Esophagus muscularis mucosa (tissue), 4 donors: ENCODE measurements around the gene KLF6. TPM values are rescaled to one million over a fixed set of nuclear protein-coding genes. Genes with fewer than 3 reads are reported as not detected.

Experiments used
- DNase-seq: peaks from one replicate; pipeline ENCODE4 v3.0.0-alpha.2; 2017; ENCODE audit errors: extremely low spot score
- H3K27ac ChIP-seq, 4 donors: fragments of 200-600 bp; sonication (generic); replicated peaks in 1 of 4; 1 replicate in 3 of 4; 2 replicates in 1 of 4; pipeline ENCODE4 v1.5.1; 2016 to 2019; ENCODE audit warnings: mild to moderate bottlenecking in 1 of 4
- H3K27me3 ChIP-seq, 4 donors: fragments of 200-600 bp; sonication (generic); one replicate each; pipeline versions ENCODE4 v1.5.1 to v1.6.0; 2016 to 2019
- H3K36me3 ChIP-seq, 4 donors: fragments of 200-600 bp; sonication (generic); one replicate each; pipeline ENCODE4 v1.5.1; 2016 to 2019
- H3K4me1 ChIP-seq, 4 donors: fragments of 200-600 bp; sonication (generic); one replicate each; pipeline ENCODE4 v1.5.1; 2016 to 2019
- H3K4me3 ChIP-seq, 4 donors: fragments of 200-600 bp; sonication (generic); 1 replicate in 2 of 4; 2 replicates in 2 of 4; pipeline ENCODE4 v1.5.1; 2016 to 2019; ENCODE audit warnings: mild to moderate bottlenecking in 4 of 4, moderate library complexity in 1 of 4
- H3K9me3 ChIP-seq, 4 donors: fragments of 200-600 bp; sonication (generic); 1 replicate in 3 of 4; 2 replicates in 1 of 4; pipeline ENCODE4 v1.5.1; 2016 to 2019
- CTCF ChIP-seq, 3 experiments: fragments of 200-600 bp in 2 of 3; fragments of 450-650 bp in 1 of 3; sonication (generic) in 2 of 3; IDR thresholded peaks; one replicate each; pipeline ENCODE4 v1.5.1; 2017 to 2019; ENCODE audit warnings: antibody characterized with exemption in 3 of 3, mild to moderate bottlenecking in 2 of 3, moderate library complexity in 1 of 3
- EP300 ChIP-seq: sonication (generic); formaldehyde crosslinking; IDR thresholded peaks from one replicate; pipeline ENCODE4 v1.6.1; 2017; ENCODE audit warnings: antibody characterized with exemption
- WGBS: methylation state at CpG from one replicate; pipeline ENCODE4 v1.1.5; 2018; 5-methylcytosine and 5-hydroxymethylcytosine counted together
- intact Hi-C: fragments of 100-400 bp; cut with DNase I; formaldehyde crosslinking; loops from one replicate; pipeline ENCODE4 v1.15.1; 2023
- total RNA-seq, 4 donors: library from RNA; depleted of rRNA; stranded (reverse); fragments of >200 nt; gene quantifications; one replicate each; pipeline versions ENCODE4 v1.1.0 to v1.2.1, GENCODE V29; 2016

The KLF6 gene
- total RNA-seq, 4 donors from 2014 or later = 114 to 145 (median 123) TPM

DNA sequence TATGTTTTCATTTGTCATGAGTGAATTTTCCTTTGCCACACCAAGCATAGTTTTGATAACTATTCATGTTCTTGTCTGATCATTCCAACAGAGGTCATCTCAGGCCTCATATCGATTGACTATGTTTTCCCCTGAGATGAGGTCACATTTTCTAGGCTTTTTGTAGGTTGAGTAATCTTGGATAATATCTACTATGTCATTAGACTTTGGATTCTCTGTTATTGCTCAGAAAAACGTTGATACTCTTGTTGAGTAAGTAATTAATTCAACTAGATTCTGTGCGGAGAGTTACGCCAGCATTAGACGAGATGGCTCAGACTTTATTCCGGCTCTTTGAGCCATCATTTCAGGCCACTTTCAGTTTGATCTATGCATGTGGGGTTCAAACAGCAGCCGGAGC lies 57.7 kb downstream of the KLF6 start:
- no peak for DNase-seq
- no peak overlapping the region for H3K4me3 ChIP-seq
- H3K4me1 ChIP-seq = no peaks in the 10 kb centered on the region
- H3K36me3 ChIP-seq = no peaks in the 10 kb centered on the region
- TF ChIP-seq EP300 = no peak
- TF ChIP-seq CTCF (IDR thresholded peaks at IDR 0.05) = no peak
- H3K27me3 ChIP-seq = no peaks in the 10 kb centered on the region
- intact Hi-C loops = no loop called here
- WGBS = 91% methylated on average over 7 of the region's 7 CpGs
- H3K9me3 ChIP-seq = no peaks in the 10 kb centered on the region
- no peak overlapping the region for H3K27ac ChIP-seq
